GM18870 (cell line): Measurements from ENCODE around the gene EMCN.

Source experiments
- ATAC-seq: cut with Tn5 transposase; IDR thresholded peaks from one replicate; pipeline ENCODE4 v1.9.1; 2021; ENCODE audit warnings: moderate library complexity; ENCODE audit not compliant: unreplicated experiment

The EMCN gene

GRCh38 chr4:100494166-100494565, 23.7 kb downstream of the EMCN start:
- ATAC-seq = no peak

DNA sequence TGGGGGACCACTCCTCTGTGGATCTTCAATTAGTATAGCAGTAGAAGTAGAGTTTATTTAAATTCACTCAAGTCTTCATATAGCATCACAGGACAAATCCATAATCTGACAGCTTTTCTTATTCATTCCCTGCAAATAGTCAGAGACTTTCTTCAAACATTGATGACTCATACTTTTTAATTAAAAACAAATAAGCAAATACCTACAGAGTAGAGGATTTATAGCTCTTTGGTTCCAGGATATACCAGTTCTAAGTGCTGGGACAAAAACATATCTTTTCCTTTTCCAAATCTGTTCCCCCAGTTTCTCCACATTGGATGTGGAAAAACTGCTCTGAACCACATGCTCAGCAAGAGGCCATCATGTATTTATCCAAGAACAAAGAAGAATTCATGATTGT, 24.1 kb downstream of the EMCN start:
- ATAC-seq = no peak

GRCh38 chr4:100492129-100492528, 25.7 kb downstream of the EMCN start:
- no peak for ATAC-seq

GRCh38 chr4:100489305-100489704, 28.5 kb downstream of the EMCN start:
- no peak for ATAC-seq

GRCh38 chr4:100486496-100486895, 31.3 kb downstream of the EMCN start:
- no peak for ATAC-seq

GRCh38 chr4:100483796-100484195, 34.0 kb downstream of the EMCN start:
- no peak for ATAC-seq

- no peak for ATAC-seq
Observed at GRCh38 chr4:100479971-100480370, 37.9 kb downstream of the EMCN start.

GRCh38 chr4:100469555-100469954, 48.3 kb downstream of the EMCN start:
- no peak for ATAC-seq

GRCh38 chr4:100466501-100466900, 51.3 kb downstream of the EMCN start:
- no peak for ATAC-seq

GRCh38 chr4:100461807-100462605, 55.8 kb downstream of the EMCN start:
- ATAC-seq = no peak

- no peak for ATAC-seq
Observed at GRCh38 chr4:100450449-100450848, 67.4 kb downstream of the EMCN start.

GRCh38 chr4:100431416-100431815, 86.4 kb downstream of the EMCN start:
- ATAC-seq = no peak

GRCh38 chr4:100430451-100430850, 87.4 kb downstream of the EMCN start:
- ATAC-seq = no peak

DNA sequence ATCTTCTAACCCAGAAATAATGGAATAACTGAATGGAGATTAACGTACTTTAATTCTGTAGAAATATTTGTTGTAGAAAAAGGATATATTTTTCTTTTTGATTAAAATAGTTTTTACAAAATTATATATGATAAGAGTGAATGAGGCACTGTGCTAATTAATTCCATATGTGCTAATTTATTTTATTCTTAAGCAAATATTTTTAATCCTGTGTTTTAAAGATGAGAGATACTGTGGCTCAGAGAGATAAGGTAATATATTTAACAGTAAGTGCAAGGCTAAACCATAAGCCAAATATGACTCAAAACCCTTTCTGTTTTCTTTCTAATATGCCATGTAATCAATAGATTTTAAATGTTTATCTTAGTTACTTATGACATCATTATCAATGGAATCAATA, 88.2 kb downstream of the EMCN start:
- ATAC-seq = no peak

GRCh38 chr4:100428051-100428450, 89.8 kb downstream of the EMCN start:
- no peak for ATAC-seq

DNA sequence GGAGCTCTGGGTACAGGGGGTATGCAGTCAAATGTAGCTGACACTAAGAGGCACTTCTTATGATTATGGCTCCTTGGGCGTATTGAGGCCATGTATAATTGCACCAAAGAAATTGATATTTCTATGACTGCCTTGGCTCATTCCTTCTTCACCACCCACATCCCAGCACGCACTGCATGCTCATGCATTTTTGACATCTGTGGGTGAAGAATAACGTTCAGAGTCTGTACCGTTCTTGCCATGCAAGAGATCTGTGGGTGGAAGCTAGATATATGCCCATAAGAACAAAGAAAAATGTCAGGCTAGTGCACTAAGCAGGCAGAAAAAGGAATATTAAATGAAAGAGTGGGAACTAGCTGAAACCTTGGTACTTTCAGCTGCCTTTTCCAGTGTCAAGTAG, 93.4 kb downstream of the EMCN start:
- ATAC-seq = no peak

GRCh38 chr4:100422894-100423293, 94.9 kb downstream of the EMCN start:
- ATAC-seq = no peak

GRCh38 chr4:100421361-100421978, 96.4 kb downstream of the EMCN start:
- no peak for ATAC-seq

DNA sequence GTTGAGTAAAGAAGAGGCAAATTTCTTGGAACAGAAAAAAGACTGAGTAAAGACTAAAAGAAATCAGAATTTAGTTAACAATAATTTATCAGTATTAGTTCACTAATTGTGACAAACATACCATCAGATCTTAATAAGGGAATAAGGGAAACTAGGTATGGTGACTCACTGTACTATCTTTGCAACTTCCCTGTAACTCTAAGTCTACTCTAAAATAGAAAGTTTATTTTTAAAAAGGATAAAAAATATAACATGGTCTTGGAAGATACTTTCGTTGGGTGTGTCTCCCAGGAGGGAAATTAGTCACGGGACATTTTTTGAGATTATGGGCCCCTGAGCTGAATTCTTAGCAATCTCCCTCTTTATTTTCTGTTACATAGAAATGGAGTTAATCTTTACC, 97.3 kb downstream of the EMCN start:
- no peak for ATAC-seq

GRCh38 chr4:100417565-100417964, 100.3 kb downstream of the EMCN start:
- ATAC-seq = no peak

- no peak for ATAC-seq
Observed at GRCh38 chr4:100414016-100414790, 103.6 kb downstream of the EMCN start.

- no peak for ATAC-seq
Observed at GRCh38 chr4:100391863-100392262, 126.0 kb downstream of the EMCN start.
